Liver (tissue), 9 donors: Measurements from ENCODE around the gene DLX2. TPM values are rescaled to one million over a fixed set of nuclear protein-coding genes. Genes with fewer than 3 reads are reported as not detected.

ENCODE experiments used
- DNase-seq: peaks from one replicate; pipeline ENCODE4 v3.0.0-alpha.2; 2017; ENCODE audit warnings: low spot score
- H3K27ac ChIP-seq, 2 donors: one replicate each; pipeline ENCODE4 v1.7.0; 2013; ENCODE audit warnings: inconsistent platforms in 2 of 2, low read length in 2 of 2, control low read depth in 1 of 2, low read depth in 1 of 2, mild to moderate bottlenecking in 1 of 2
- H3K27me3 ChIP-seq, 4 donors: one replicate each; pipeline versions ENCODE4 v1.6.1 to v1.7.0; 2013; ENCODE audit warnings: low read length in 3 of 4, inconsistent platforms in 1 of 4, mild to moderate bottlenecking in 1 of 4, moderate library complexity in 1 of 4; ENCODE audit not compliant: control insufficient read depth in 4 of 4, insufficient read depth in 4 of 4
- H3K36me3 ChIP-seq, 4 donors: one replicate each; pipeline versions ENCODE4 v1.6.1 to v1.7.0; 2013; ENCODE audit warnings: low read length in 3 of 4, mild to moderate bottlenecking in 3 of 4, low read depth in 1 of 4, moderate library complexity in 1 of 4; ENCODE audit not compliant: control insufficient read depth in 4 of 4, insufficient read depth in 3 of 4
- H3K4me1 ChIP-seq, 4 donors: one replicate each; pipeline versions ENCODE4 v1.6.1 to v1.7.0; 2013; ENCODE audit warnings: low read length in 3 of 4, mild to moderate bottlenecking in 3 of 4, moderate library complexity in 1 of 4; ENCODE audit not compliant: control insufficient read depth in 4 of 4, insufficient read depth in 4 of 4
- H3K4me3 ChIP-seq, 3 donors: one replicate each; pipeline versions ENCODE4 v1.6.1 to v1.7.0; 2013; ENCODE audit warnings: low read length in 3 of 3, control low read depth in 1 of 3, low read depth in 1 of 3, mild to moderate bottlenecking in 1 of 3
- H3K9ac ChIP-seq, 2 donors: one replicate each; pipeline ENCODE4 v1.7.0; 2013; ENCODE audit warnings: low read length in 2 of 2, mild to moderate bottlenecking in 2 of 2, moderate library complexity in 2 of 2, control low read depth in 1 of 2, low read depth in 1 of 2
- H3K9me3 ChIP-seq, 4 donors: one replicate each; pipeline versions ENCODE4 v1.6.1 to v1.7.0; 2013; ENCODE audit warnings: low read length in 3 of 4; ENCODE audit not compliant: control insufficient read depth in 4 of 4
- ATF3 ChIP-seq: IDR thresholded peaks from 2 replicates; pipeline ENCODE4 v1.6.1; 2016; ENCODE audit warnings: antibody characterized with exemption
- CTCF ChIP-seq: fragments of 150-350 bp; IDR thresholded peaks from 2 replicates; pipeline ENCODE4 v1.5.1; 2017; ENCODE audit warnings: improper control_type of control experiment, low read depth, low read length; ENCODE audit not compliant: missing input control
- EGR1 ChIP-seq, 2 donors: IDR thresholded peaks; 2 replicates each; pipeline ENCODE4 v1.6.1; 2016 to 2018; ENCODE audit warnings: antibody characterized with exemption in 2 of 2, low read depth in 2 of 2
- FOXA1 ChIP-seq: IDR thresholded peaks from 2 replicates; pipeline ENCODE4 v1.6.1; 2016; ENCODE audit warnings: antibody characterized with exemption
- FOXA2 ChIP-seq: IDR thresholded peaks from 2 replicates; pipeline ENCODE4 v1.6.1; 2016; ENCODE audit warnings: antibody characterized with exemption
- GABPA ChIP-seq, 2 donors: IDR thresholded peaks in 1 of 2; conservative IDR thresholded peaks in 1 of 2; 2 replicates each; pipeline ENCODE4 v1.6.1; 2016; ENCODE audit warnings: antibody characterized with exemption in 2 of 2, mild to moderate bottlenecking in 1 of 2, moderate library complexity in 1 of 2
- HNF4A ChIP-seq, 2 donors: conservative IDR thresholded peaks; 2 replicates each; pipeline ENCODE4 v1.6.1; 2016; ENCODE audit warnings: antibody characterized with exemption in 2 of 2, mild to moderate bottlenecking in 2 of 2
- HNF4G ChIP-seq: IDR thresholded peaks from 2 replicates; pipeline ENCODE4 v1.6.1; 2016; ENCODE audit warnings: antibody characterized with exemption
- JUND ChIP-seq, 2 donors: IDR thresholded peaks; 2 replicates each; pipeline ENCODE4 v1.6.1; 2016; ENCODE audit warnings: antibody characterized with exemption in 2 of 2
- MAX ChIP-seq: IDR thresholded peaks from 2 replicates; pipeline ENCODE4 v1.6.1; 2016; ENCODE audit warnings: antibody characterized with exemption
- NR2F2 ChIP-seq: IDR thresholded peaks from 2 replicates; pipeline ENCODE4 v1.6.1; 2016; ENCODE audit warnings: antibody characterized with exemption
- RAD21 ChIP-seq, 2 donors: IDR thresholded peaks; 2 replicates each; pipeline ENCODE4 v1.6.1; 2016; ENCODE audit warnings: antibody characterized with exemption in 2 of 2, mild to moderate bottlenecking in 2 of 2
- REST ChIP-seq: IDR thresholded peaks from 2 replicates; pipeline ENCODE4 v1.6.1; 2016; ENCODE audit warnings: antibody characterized with exemption, mild to moderate bottlenecking
- RXRA ChIP-seq, 2 donors: IDR thresholded peaks; 2 replicates each; pipeline ENCODE4 v1.6.1; 2017 to 2018; ENCODE audit warnings: antibody characterized with exemption in 2 of 2, mild to moderate bottlenecking in 1 of 2
- SP1 ChIP-seq: IDR thresholded peaks from 2 replicates; pipeline ENCODE4 v1.6.1; 2018; ENCODE audit warnings: antibody characterized with exemption, mild to moderate bottlenecking
- TAF1 ChIP-seq: conservative IDR thresholded peaks from 2 replicates; pipeline ENCODE4 v1.6.1; 2016; ENCODE audit warnings: antibody characterized with exemption, mild to moderate bottlenecking
- YY1 ChIP-seq: IDR thresholded peaks from 2 replicates; pipeline ENCODE4 v1.6.1; 2016; ENCODE audit warnings: antibody characterized with exemption, mild to moderate bottlenecking
- ZBTB33 ChIP-seq: IDR thresholded peaks from 2 replicates; pipeline ENCODE4 v1.6.1; 2016; ENCODE audit warnings: antibody characterized with exemption
- WGBS: extraction: QIAGEN DNeasy Blood & Tissue Kit; methylation state at CpG from one replicate; pipeline ENCODE4 v1.1.7; 2013; 5-methylcytosine and 5-hydroxymethylcytosine counted together
- polyA plus RNA-seq, 2 donors: library from polyadenylated mRNA; stranded (reverse) in 1 of 2; unstranded in 1 of 2; fragments of 200-250 nt in 1 of 2; fragments of >200 nt in 1 of 2; fragmentation: Nextera tagmentation in 1 of 2; extraction: Ambion mirVana in 1 of 2; gene quantifications; one replicate each; pipeline versions ENCODE4 v1.2.1 to v1.2.3, GENCODE V29; 2013 to 2015
- total RNA-seq, 2 donors: library from RNA; depleted of rRNA; stranded (reverse); fragments of >200 nt; gene quantifications; one replicate each; pipeline ENCODE4 v1.2.3, GENCODE V29; 2014
- donor health status: healthy.
- donor health status: healthy.
- donor health status: healthy.
- donor health status: healthy.
- donor health status: healthy.

The DLX2 gene
- total and polyA plus RNA-seq, 4 donors, result not detected

GRCh38 chr2:172058660-172059059, 44.0 kb downstream of the DLX2 start:
- TF ChIP-seq HNF4A (conservative IDR thresholded peaks at IDR 0.05) (no peak), RXRA (IDR thresholded peaks at IDR 0.05) (no peak), REST (no peak), NR2F2 (no peak), FOXA1 (no peak), HNF4G (no peak), CTCF (no peak), RAD21 (IDR thresholded peaks at IDR 0.05) (no peak), EGR1 (IDR thresholded peaks at IDR 0.05; ENCODE audit: low read depth in 2 of 2) (no peak), GABPA (IDR thresholded peaks at IDR 0.05 in 1 of 2, conservative IDR thresholded peaks at IDR 0.05 in 1 of 2) (no peak), TAF1 (no peak), YY1 (no peak), SP1 (no peak), MAX (no peak), ATF3 (no peak), JUND (IDR thresholded peaks at IDR 0.05) (no peak), FOXA2 (no peak), ZBTB33 (no peak)
- no peak overlapping the region for H3K27ac ChIP-seq
- H3K4me3 ChIP-seq, result no peak overlapping the region
- H3K9me3 ChIP-seq, result no peaks in the 10 kb centered on the region
- peaks cover 0 to 2% (median 0%) of the 10 kb centered on the region in 4 donors for H3K36me3 ChIP-seq
- WGBS, result 98% methylated on average over 5 of the region's 5 CpGs
- no peak for DNase-seq
- no peak overlapping the region for H3K9ac ChIP-seq
- H3K27me3 ChIP-seq, result no peaks in the 10 kb centered on the region
- peaks cover 0 to 1% (median 0%) of the 10 kb centered on the region in 4 donors for H3K4me1 ChIP-seq
